GM13977 (cell line): ENCODE data around the gene RGMB.
"Not testable (repeated sequence)": the region's sequence is repeated elsewhere in the genome, so short reads cannot be mapped to it uniquely, and the experiment has no call there.

ENCODE experiments used
- DNase-seq: peaks from one replicate; pipeline ENCODE4 v3.0.0; 2012; ENCODE audit warnings: low spot score
- in situ Hi-C: fragments of 300-500 bp; cut with MboI; formaldehyde crosslinking; loops from one replicate; pipeline ENCODE4 v1.12.0; 2022; ENCODE audit warnings: low sequenced_read_pairs, low pct_unique_long_range_greater_than_20kb, mixed read lengths, inconsistent platforms; ENCODE audit not compliant: unreplicated experiment
- TF ChIP-seq, protein P1 (sequence below): IDR thresholded peaks from 2 replicates; pipeline ENCODE4 v1.5.1; 2012; ENCODE audit warnings: mild to moderate bottlenecking, control low read depth; ENCODE audit not compliant: insufficient read depth; ENCODE audit errors: extremely low read depth, missing control alignments

RGMB gene, protein sequence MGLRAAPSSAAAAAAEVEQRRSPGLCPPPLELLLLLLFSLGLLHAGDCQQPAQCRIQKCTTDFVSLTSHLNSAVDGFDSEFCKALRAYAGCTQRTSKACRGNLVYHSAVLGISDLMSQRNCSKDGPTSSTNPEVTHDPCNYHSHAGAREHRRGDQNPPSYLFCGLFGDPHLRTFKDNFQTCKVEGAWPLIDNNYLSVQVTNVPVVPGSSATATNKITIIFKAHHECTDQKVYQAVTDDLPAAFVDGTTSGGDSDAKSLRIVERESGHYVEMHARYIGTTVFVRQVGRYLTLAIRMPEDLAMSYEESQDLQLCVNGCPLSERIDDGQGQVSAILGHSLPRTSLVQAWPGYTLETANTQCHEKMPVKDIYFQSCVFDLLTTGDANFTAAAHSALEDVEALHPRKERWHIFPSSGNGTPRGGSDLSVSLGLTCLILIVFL

DNA sequence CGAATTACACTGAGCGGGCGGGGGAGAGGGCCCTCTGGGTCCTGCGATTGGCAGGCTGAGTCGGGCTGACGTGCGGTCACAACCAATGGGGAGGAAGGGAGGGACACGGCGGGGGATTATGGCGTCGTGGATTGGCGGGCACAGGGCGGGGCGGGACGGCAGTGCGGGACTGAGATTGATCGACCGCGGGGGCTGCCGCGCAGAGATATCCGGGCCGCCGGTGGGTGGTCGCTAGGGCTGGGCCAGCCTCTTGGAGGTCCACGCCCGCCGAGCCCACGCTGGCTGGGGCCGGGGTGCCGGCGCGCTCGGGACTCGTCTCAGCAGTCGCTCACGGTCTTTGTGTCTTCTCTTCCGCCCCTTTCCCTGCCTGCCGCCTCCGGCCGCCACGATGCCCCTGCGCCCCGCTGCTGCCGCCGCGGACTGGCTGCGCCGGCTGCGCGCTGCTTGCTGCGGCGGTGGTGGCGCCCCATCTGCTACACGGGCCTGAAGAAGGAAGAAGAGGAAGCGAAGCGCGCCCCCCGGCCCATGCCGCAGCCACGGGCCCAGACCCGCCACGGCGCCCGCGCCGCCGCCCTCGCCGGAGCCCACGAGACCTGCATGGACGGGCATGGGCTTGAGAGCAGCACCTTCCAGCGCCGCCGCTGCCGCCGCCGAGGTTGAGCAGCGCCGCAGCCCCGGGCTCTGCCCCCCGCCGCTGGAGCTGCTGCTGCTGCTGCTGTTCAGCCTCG lies at the start of gene RGMB:
TSS of gene RGMB (plus strand) at position 200 of the 728 bp plus-strand sequence. CDS start at position 608, 408 bp downstream.
- in situ Hi-C loops, result no loop called here
- TF ChIP-seq, protein P1, sequence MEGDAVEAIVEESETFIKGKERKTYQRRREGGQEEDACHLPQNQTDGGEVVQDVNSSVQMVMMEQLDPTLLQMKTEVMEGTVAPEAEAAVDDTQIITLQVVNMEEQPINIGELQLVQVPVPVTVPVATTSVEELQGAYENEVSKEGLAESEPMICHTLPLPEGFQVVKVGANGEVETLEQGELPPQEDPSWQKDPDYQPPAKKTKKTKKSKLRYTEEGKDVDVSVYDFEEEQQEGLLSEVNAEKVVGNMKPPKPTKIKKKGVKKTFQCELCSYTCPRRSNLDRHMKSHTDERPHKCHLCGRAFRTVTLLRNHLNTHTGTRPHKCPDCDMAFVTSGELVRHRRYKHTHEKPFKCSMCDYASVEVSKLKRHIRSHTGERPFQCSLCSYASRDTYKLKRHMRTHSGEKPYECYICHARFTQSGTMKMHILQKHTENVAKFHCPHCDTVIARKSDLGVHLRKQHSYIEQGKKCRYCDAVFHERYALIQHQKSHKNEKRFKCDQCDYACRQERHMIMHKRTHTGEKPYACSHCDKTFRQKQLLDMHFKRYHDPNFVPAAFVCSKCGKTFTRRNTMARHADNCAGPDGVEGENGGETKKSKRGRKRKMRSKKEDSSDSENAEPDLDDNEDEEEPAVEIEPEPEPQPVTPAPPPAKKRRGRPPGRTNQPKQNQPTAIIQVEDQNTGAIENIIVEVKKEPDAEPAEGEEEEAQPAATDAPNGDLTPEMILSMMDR, result no peak
- peak; percentile 98 for DNase-seq

DNA sequence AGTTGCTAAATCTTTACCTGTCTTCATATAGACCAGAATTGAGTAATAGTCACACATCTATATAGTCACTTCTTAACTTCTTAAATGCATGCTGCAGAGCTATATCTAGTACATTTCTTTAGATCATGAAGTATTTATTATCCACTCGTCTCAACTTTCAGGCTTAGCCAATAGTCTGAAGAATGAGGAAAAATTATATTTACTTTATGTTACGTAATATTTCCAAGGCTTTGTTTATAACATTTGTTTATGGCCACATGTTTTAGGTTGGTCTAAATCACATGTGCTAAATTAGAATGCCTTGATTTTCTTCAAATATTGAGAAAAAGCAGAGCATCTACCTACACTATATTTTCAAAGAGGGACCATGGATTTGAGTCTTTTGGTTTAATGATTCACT lies 47.2 kb upstream of the RGMB start:
- TF ChIP-seq, protein P1, result no peak
- in situ Hi-C loops, result no loop called here
- DNase-seq, result no peak

DNA sequence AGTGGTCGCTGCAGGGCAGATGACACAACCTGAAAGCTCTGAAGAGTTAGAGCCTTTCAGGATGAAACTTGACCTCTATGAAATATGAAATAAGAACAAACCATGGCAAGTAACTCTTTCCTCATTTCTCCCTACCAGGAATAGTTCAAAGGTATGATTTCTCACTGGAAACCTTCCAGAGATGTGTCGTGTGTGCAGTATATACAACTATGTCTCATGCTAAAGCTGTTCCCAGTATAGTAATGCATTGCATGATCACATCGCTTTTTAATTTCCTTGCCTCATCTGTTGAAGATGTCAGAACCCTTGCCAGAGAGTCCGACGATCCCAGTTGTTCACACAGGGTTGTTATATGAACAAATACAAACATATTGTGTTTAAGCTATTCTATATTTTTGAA lies 45.8 kb upstream of the RGMB start:
- DNase-seq, result no peak
- TF ChIP-seq, protein P1, result no peak
- in situ Hi-C loops, result no loop called here

DNA sequence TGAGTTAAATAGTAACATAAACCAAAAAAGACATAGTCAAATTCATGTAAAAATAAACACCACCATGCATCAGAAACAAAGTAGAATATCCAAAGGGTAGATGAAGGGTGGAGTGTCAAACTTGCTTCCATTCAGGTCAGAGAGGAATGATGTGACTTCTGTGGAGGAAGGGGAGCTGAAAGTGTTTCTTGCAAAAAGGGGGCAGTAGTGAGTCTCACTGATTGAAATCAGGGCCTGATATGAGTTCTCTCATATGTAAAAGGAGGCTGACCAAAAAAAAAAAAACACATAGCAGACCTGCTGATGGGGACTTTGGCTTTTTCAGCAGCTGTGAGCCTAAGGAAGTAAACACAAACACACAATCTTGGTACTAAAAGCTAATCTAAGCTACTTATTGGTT lies 38.8 kb upstream of the RGMB start:
- TF ChIP-seq, protein P1, result no peak
- in situ Hi-C loops, result no loop called here
- DNase-seq, result no peak

DNA sequence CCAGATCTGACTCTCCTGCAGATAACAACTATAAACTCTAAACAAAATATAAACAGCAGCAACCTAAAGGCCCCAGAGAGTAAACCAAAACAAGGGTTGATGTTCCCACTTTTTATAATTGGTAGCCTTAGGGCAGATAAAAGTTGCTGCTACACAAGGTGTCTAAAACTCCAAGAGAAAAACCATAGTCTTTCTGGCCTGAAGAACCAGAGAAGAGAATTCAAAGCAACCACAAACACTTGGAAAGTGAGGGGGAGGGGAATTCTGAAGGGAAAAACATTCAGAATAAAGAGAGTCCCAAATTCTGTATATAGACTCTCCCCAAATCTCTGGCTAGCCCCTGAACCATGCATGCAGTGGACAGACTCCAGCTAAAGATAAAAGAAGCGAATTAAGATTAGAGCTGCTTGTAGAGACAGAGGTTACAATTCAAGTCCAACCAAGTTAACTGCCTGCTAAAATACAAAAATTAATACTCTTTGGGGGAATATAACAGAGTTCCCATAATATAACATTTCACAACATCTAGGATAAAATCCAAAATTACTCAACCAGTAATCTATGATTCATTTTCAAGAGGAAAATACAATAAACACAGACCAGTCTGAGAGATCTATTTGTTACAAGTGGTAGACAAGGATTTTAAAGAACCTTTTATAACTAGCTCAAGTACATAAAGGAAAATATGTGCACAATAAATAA lies 37.5 kb upstream of the RGMB start:
- in situ Hi-C loops, result no loop called here
- no peak for DNase-seq

DNA sequence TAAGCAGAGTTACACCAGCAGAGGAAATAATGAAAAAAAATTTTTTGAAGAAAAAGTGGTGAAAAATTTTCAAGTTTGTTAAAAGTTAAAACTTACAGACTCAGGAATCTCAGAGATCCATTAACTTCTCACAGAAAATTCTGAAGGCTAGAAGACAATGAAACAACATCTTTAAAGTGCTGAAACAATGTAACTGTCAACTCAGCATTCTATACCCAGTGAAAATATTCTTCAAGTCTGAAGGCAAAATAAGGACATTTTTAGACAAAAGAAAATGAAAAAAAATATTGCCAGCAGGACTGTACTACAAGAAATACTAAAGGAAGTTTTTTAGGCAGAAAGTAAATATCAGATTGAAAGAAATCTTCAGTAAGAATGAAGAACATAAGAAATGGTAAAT lies 36.7 kb upstream of the RGMB start:
- in situ Hi-C loops, result no loop called here
- no peak for DNase-seq
- TF ChIP-seq, protein P1, result no peak

More for the DNA sequence above, 37.5 kb upstream of the RGMB start:
- TF ChIP-seq, protein P1, result no peak

DNA sequence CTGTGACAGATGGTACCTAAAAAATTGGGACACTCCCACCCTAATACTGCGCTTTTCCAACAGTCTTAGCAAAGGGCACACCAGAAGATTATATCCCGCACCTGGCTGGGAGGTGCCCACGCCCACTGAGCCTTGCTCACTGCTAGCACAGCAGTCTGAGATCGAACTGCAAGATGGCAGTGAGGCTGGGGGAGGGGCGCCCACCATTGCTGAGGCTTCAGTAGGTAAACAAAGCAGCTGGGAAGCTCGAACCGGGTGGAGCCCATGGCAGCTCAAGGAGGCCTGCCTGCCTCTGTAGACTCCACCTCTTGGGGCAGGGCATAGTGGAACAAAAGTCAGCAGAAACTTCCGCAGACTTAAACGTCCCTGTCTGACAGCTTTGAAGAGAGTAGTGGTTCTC lies 36.0 kb upstream of the RGMB start:
- DNase-seq, in situ Hi-C loops: not testable (repeated sequence)

DNA sequence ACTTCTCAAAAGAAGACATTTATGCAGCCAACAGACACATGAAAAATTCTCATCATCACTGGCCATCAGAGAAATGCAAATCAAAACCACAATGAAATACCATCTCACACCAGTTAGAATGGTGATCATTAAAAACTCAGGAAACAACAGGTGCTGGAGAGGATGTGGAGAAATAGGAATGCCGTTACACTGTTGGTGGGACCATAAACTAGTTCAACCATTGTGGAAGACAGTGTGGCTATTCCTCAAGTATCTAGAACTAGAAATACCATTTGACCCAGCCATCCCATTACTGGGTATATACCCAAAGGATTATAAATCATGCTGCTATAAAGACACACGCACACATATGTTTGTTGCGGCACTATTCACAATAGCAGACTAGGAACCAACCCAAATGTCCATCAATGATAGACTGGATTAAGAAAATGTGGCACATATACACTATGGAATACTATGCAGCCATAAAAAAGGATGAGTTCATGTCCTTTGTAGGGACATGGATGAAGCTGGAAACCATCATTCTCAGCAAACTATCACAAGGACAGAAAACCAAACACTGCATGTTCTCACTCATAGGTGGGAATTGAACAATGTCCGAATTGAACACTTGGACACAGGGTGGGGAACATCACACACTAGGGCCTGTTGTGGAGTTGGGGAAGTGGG lies 34.8 kb upstream of the RGMB start:
- DNase-seq, in situ Hi-C loops: not testable (repeated sequence)
